A172 (cell line): ENCODE results near the gene LHPP. TPM values are rescaled to one million over a fixed set of nuclear protein-coding genes. Genes with fewer than 3 reads are reported as not detected.

ENCODE experiments used
- DNase-seq: peaks from one replicate; pipeline ENCODE4 v3.0.0-alpha.2; 2015; ENCODE audit warnings: low spot score
- total RNA-seq: library from RNA; depleted of rRNA; stranded (reverse); fragments of >200 nt; shearing (Covaris generic); gene quantifications from 2 replicates; pipeline ENCODE4 v1.2.3, GENCODE V29; 2014

Gene LHPP
- total RNA-seq, 1 experiment from 2014 or later = 6.3 TPM

DNA sequence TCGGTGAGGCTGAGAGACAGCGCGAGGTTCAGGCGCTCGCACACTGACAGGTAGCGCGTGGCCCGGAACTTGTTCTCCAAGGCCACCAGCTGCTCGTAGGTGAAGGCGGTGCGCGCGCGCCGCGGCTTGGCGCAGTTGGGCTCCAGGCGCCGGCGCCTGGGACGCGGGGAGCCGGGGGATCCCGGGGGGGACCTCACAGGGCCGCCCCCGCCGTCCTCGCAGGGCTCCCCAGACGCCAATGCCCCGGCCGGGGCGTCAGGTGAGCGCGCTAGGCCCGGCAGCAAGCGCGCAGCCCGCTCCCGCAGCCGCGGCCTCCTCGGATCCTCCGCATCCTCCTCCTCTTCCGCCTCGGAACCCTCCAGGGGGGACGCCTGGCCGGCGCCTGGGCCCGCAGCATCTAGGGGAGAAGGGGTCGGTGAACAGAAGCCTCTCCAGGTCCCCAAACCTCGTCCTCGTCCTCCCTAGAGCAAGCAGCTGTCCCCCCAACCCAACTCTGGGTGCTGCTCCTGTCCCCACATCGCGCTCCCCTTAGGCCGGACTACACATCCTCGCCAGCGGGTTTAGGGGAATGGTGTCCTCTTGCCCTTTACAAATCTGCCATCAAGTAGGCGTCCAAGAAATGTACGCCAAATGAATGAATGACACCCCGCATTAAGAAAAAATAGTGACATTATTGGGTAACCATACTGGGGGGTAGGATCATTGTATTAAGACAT, 13.7 kb upstream of the LHPP start:
- DNase-seq = no peak

DNA sequence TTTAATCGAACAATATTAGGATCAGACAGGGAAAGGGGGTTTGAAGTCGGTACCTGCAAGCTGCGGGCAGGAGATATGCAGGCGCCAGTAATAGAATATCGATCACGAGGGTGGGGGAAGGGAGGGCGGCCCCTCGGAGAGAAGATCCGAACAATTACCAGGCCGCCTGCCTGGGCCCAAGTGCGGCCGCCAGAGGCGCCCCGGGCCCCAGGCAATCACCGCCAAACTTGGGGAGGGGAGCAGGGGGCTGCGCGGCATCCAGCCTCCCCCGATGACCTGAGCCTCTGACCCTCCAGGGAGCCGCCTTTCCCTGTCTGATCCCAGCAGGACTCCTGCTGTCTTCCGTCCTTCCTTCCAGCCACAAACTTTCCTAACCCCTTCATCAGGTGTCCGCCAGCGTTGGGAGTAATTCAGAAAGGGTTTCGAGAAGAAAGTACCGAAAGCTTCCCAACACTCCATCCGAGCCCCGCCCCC, 12.9 kb upstream of the LHPP start:
- no peak for DNase-seq

DNA sequence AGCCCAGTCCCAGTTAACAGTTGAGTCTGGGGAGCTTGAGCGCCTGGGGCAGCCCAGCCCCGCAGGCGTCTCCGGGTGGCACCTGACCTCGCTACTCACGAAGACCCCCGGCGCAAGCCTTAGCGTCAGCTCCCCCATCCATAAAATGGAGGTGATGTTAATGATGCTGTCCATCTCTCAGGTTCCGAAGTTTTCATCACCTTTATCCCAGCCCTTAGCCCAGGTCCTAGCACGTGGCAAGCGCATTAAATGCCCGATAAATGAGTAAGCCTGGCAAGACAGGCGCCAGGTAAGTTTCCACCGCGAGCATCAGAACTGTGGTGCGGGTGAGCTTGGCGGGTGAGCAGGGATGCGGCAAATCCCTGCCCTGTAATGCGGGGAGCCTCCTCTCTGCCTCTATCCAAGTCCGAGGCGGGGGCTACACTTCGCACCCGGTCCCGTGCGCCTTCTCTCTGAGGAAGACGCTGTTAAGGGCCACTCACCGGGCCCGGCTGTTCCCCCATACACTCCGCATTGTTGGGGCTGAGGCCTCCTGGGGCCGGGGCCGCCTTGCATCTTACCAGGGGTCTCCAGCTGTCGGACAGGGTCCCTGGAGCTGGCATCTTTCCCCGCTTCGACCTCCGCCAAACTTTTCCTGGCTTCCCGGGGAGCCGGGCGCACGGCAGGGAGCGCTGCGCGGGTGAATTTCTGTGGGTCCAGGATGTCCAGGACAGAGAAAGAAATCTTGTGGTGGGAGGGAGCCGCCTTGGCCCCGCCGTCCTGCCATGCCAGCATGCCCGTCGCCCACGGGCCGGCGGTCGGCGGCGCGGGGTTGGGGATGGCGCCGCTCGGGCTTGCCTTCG, 12.2 kb upstream of the LHPP start:
- no peak for DNase-seq

DNA sequence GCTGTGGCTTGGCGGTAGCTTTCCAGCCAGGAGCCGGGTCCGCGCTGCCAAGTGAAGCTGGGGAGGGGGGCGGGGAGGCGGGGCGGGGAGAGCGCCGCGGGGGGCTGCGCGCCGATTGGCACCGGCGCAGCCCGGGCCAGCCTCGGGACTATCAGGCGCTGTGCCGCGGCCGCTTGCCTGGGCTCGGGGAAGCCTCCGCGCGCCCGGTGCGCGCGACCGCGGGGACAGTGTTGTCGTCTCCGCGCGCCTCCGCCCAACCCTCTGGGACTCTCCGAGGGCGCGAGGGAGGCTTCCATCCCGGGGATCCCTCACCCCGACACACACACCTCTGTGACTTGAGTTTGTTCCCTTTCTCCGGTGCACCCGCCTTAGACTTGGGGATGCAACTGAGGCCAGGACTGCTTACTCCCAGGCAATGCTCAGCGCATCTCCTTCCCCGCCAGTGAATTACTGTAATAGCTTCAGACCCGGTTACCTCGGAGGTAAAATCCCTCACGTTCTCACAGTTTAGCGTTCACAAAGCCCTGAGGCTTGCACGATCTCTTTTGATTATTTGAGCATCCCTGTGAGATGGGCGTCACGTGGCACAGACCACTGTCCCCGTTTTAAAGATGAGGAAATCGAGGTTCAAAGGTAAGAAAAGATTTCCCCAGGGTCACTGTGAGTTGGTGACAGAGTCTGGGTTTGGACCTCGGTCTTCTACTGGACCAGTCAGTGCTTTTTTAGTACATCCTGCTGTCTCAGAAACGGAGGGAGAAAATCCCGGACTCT, 11.4 kb upstream of the LHPP start, which contains the start of gene NKX1-2:
Gene NKX1-2, minus strand, starts transcription at position 24 of the 771 bp plus-strand sequence. CDS start 92 bp downstream, outside the sequence.
- DNase-seq = no peak

DNA sequence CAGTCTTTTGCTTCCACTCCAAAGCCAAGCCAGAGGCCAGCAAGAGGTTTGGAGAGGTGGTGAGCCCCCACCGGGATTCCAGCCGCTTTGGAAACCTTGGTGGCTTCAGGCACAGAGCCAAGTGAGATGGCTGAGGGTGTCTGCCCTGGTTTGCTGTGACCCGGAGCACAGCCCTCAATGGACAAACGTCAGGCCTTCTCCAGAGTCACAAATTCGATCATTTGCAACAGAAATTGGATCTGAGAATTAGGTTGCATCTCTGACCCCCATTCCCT, 10.9 kb upstream of the LHPP start:
- no peak for DNase-seq

DNA sequence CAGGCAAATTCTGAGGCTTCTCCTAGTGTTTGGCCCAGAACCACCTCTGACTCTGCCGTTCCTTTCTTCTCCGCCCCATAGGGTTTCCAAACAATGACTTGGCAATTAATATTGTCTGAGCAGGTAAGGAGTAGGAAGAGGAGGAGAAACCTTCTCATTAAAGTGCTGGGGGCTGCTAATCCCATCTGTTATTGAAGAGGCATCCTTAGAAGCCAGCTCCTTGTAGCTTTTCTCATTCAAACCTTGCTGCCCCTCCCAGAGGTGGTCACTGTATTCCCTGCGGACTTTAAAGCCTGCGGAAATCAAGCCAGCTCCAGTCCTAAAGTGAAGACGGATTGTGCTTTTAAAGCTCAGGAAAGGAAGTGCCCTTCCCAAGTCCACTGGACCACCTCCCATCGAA, 10.3 kb upstream of the LHPP start:
- no peak for DNase-seq

DNA sequence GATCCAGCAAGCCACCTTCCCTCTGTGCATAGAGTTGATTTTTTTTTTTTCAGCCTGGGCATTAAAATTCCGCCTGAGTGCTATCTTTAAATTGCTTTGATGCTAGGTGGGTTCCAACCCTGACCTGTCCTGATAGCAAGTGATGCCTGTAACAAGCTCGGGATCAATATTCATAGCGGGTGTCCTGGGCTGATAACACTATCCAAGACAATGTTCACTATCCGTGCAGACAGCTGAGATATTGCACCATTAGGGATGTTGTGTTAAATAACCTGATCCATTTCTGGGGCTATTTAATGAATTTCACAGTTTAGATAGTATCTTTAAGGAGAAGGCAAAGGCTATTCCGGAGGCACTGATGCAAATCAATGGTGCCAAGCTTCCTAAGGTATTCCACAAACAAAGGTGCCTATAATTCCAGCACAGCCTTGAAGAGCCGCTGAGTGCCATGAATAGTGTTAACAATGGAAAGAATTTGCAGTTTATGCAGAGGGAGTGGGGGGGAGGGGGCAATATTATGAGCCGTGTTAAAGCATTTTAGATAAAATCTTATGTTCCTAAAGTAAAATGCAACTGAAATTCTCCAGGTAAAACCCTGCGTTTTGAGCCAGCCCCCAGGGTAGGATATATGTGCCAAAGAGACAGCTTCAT, 7.5 kb upstream of the LHPP start:
- DNase-seq = no peak

DNA sequence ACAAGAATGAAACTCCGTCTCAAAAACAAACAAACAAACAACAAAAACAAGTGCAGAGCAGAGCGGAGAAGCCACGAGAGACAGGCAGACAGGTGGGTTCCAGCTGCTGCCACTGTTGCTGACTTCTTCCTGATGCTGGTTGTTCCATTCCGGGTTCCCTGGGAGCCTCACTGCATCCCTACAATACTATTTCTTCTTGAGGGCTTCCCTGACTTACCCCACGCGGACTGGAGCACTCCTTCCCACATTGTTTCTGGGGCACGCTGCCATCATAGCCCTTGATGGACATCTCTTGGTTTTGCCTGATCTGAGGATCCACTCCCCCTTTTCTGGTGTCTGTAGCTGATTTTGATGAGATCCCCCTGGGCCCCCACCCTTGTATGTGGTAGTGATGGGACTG, 6.2 kb upstream of the LHPP start:
- no peak for DNase-seq

DNA sequence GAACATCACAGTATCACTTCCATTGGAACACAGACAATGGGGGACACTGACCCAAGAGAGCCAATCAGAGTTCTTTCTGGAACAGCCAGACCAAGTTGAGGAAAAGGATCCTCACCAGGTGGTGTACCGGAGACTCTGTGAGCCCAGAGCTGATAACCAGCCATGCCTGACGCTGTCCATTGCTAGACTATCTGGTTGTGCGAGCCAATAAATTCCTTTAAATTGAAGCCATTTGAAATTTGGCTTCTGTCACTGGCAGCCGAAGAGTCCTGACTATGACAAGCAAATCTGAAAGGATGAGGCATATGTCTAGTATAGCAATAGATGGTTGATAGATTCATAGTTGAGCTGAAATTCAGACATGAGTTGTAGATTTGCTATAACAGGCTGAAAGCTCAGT, 3.1 kb upstream of the LHPP start:
- no peak for DNase-seq

DNA sequence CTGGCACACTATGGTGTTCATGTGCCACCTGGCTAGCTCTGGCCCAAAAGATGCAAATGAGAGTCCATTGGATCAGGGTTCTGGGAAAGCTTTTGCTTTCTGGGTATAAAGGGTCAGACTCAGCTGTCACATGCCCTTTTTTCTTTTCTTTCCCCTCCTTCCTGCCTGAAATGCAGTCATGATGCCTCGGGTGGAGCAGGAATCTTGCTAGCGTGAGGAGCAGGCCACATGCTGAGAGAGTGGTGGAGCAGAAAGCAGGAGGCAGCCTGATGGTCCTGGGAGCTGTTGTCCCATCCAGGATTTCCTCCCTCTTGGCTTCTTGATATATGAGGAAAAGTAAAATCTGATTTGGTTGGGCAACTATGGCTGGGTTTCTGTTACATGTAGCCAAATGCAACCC, 2.7 kb upstream of the LHPP start:
- DNase-seq = no peak

DNA sequence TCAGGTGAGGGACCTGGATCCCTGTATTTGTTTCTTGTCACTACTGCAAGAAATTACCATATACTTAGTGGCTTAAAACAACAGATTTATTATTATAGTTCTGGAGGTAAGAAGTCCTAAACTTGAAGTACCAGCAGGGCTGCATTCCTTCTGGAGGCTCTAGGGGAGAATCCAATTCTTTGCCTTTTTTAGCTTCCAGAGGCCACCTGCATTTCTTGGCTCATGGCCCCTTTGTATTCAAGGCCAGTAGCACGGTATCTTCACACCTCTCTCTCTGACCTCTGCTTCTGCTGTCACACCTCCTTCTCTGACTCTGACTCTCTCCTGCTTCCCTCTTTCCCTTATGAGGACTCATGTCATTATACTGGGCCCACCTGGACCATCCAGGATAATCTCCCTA, 2.2 kb upstream of the LHPP start:
- no peak for DNase-seq

DNA sequence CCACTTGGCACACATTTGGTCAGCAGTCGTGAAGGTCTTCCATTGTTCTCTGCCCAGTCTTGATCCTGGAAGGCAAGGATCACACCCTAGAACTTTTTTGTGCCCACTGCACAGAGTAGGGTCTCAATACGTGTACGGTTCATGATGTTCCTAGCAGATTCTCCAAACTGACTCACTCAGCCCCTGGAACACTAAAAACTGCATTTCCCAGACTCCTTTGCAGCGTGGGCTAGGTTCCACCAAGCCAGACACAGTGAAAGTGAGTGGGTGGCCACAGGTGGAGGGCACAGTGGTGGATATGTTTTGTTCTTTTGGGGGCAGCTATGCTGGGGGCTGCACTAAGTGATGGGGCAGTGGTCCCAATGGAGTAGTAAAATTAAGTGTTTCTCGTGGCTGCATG, 1.5 kb upstream of the LHPP start:
- no peak for DNase-seq

DNA sequence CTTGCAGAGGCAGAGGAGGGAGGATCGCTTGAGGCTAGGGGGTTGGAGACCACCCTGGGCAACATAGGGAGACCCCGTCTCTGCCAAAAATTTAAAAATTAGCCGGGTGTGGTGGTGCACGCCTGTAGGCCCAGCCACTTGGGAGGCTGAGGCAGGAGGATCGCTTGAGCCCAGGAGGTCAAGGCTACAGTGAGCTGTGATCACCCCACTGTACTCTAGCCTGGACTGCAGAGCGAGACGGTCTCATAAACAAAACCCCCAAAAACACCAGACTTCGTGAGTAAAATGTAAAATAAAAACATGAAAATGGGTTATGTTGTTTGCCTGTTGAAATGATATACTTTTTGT, 699 bp downstream of the LHPP start:
- DNase-seq = no peak

DNA sequence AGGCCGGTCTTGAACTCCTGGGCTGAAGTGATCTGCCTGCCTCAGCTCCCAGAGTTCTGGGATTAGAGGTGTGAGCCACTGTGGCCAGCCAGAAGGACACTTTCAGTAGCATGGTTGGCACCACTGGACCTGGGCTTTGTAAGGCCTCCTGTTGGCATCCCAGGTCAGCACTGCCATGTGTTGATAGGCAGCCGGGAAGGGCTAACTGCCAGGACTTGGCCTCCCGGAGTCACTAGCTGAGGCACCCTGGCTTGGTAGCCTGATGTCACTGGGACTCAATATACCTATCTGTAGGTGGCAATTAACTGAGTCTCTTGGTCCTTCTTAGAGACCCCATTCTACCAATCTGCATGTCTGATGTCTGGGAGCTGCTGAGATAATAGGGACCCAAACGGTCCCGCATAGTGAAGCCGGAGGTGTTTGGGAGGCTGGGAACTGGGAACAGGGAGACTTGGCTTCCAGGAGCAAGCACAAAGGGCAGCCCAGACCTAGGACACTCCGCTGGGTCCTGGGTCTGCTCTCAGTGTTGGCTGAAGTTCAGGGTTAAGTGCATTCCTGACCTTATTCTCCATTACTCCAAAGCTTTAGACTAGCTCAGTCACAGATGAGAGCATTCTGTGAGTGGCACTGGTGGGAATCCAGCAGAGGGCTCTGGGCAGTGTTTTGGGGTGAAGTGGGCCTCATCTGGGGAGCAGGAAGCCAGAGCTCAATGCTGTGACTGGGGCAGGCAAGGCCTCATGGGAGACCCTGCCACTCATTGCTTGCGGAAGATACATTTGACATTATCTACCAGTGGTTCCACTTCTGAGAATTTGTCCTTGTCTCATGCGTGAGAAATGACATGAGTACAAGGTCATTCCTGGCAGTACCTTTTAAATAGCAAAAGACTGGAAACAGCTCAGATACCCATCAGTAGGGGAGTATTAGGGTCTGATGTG, 2.7 kb downstream of the LHPP start:
- DNase-seq = no peak

DNA sequence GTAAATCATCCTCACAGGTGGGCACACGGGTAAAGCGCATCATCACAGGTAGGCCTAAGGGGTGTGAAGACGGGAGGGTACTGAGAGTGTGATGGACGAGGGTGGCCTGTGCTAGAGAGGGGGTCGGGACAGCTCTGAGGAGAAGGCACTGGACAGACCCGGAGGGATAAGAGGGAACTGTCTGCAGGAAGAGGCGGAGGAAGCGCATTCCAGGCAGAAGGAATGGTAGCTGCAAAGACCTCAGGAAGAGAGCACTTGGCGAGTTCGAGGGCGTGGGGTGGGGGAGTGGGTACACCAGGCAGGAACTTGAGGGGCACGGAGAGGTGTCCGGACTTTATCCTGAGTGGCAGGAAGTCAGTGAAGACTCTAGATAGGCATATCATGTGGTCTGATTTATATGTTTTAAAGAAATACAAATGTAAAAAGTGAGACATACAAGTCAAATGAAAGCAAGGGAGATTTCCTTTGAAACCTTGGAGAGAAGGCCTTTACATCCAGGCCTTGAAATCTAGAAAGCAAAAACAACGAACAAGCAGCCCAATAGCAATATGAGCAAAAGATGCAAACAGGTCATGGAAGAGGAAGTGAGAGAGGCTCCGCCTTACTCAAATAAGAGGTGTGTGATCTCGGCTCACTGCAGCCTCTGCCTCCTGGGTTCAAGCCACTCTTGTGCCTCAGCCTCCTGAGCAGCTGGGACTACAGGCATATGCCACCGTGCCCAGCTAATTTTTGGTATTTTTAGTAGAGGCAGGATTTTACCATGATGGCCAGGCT, 3.6 kb downstream of the LHPP start:
- DNase-seq = no peak

DNA sequence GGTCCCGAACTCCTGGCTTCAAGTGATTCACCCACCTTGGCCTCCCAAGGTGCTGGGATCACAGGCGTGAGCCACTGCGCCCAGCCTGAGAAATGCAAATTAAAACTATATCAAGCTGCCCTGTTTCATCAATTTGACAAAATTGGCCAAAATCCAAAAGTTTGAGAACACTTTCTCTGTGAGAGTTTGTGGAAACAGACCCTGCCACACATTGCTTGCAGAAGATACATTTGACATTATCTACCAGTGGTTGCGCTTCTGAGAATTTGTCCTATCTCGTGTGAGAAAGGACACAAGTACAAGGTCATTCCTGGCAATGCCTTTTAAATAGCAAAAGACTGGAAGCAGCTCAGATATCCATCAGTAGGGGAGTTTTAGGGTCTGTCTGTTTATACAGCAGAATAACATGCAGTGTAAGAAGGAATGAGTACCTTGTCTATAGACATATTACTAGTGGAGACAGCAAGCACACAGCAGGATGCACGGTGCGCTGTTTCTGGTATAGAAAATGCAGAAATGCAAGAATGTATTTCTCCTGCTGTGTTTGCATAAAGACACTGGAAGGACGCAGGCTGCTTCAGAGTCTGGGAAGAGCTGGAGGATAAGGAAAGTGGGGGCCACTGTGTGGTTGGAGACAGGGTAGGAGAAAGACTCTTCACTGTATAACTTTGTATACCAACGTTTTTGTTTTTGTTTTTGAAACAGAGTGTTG, 4.3 kb downstream of the LHPP start:
- no peak for DNase-seq

DNA sequence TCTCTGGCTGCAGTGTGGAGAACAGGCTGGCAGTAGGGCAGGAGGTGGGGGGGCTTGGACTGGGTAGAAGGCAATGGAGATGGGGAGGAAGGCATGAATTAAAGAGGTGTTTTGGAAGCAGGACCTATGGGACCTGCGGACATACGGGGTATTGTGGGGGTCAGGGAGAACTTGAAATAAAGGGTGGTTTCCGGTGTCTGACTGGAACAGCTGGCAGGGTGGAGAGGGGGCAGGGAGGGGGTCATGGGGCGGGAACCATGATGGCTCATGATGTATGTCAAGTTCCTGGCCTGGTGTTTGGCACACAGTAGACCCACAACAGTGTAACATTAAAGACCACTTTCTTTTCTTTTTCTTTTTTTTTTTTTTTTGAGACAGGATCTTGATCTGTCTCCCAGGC, 5.5 kb downstream of the LHPP start:
- DNase-seq = no peak

DNA sequence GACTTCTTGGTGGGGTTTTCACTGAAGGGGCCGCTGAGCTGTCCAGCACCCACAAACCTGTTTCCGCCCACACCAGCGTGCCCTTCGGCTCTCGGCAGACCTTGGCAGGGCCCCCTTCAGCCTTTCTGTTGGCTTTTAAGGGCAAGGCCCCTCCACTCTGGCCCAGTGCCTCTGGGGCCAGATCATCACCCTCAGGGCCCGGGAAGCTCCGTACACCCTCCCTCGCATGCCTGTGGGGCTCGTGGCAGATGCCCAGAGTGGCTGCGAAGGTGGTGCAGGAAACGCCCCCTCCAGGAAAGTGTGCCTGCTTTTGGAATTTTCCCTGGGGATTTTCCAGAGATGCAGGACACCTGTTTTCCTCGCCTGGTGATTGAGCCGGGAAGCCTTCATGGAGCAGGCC, 7.0 kb downstream of the LHPP start:
- no peak for DNase-seq

DNA sequence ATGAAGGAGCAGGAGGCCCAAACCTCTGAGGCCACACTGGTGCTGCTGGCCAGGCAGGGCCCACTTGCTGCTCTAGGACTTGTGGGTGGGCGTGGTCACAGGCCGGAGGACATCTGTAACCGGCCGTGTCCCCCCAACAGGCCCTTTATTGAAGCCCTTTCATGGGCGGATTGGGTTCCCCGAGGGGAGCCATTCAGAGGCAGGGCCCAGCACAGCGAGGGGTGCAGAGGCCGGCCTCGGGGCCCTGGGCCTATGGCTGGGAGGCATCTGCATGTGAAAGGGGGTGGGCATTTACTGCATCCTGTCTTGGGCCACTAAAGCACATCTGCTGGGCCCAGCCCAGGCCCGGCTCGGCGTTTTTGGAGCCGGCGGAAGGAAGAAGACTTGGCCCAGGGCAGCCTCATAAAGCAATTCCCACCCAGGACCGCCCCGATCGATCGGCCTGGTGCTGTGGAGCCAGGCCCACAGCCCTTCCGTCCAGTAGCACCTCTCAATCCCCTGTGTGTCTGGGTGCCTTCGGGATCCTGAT, 8.4 kb downstream of the LHPP start:
- DNase-seq = no peak
